HG03378 (cell line): Measurements from ENCODE around the gene RASGRF2.
"Not testable (repeated sequence)": the region's sequence is repeated elsewhere in the genome, so short reads cannot be mapped to it uniquely, and the experiment has no call there.

Experiments used
- ATAC-seq: cut with Tn5 transposase; IDR thresholded peaks from one replicate; pipeline ENCODE4 v1.9.1; 2021; ENCODE audit warnings: mild to moderate bottlenecking, moderate library complexity; ENCODE audit not compliant: unreplicated experiment

Gene RASGRF2

GRCh38 chr5:81067406-81067805 is 107.2 kb downstream of the RASGRF2 start:
- no peak for ATAC-seq

GRCh38 chr5:81068063-81068462 is 107.9 kb downstream of the RASGRF2 start:
- no peak for ATAC-seq

GRCh38 chr5:81068635-81069034 is 108.5 kb downstream of the RASGRF2 start:
- no peak for ATAC-seq

GRCh38 chr5:81069990-81070389 is 109.8 kb downstream of the RASGRF2 start:
- ATAC-seq: no peak

GRCh38 chr5:81070571-81071255 is 110.5 kb downstream of the RASGRF2 start:
- ATAC-seq: no peak

GRCh38 chr5:81075041-81075440 is 114.9 kb downstream of the RASGRF2 start:
- no peak for ATAC-seq

- no peak for ATAC-seq
Observed at GRCh38 chr5:81077105-81077504, 116.9 kb downstream of the RASGRF2 start.

GRCh38 chr5:81078930-81079329 is 118.8 kb downstream of the RASGRF2 start:
- ATAC-seq: no peak

- ATAC-seq: no peak
Observed at GRCh38 chr5:81080809-81081460, 120.8 kb downstream of the RASGRF2 start.

GRCh38 chr5:81081461-81081835 is 121.3 kb downstream of the RASGRF2 start:
- no peak for ATAC-seq

GRCh38 chr5:81086881-81087281 is 126.7 kb downstream of the RASGRF2 start:
- no peak for ATAC-seq

- no peak for ATAC-seq
Observed at GRCh38 chr5:81091199-81091598, 131.0 kb downstream of the RASGRF2 start.

- no peak for ATAC-seq
Observed at GRCh38 chr5:81093536-81094196, 133.5 kb downstream of the RASGRF2 start.

- ATAC-seq: no peak
Observed at GRCh38 chr5:81095835-81096234, 135.7 kb downstream of the RASGRF2 start.

- no peak for ATAC-seq
Observed at GRCh38 chr5:81097713-81098112, 137.6 kb downstream of the RASGRF2 start.

- no peak for ATAC-seq
Observed at GRCh38 chr5:81105261-81105877, 145.2 kb downstream of the RASGRF2 start.

- ATAC-seq: no peak
Observed at GRCh38 chr5:81115261-81115660, 155.1 kb downstream of the RASGRF2 start.

- no peak for ATAC-seq
Observed at GRCh38 chr5:81117566-81117965, 157.4 kb downstream of the RASGRF2 start.

GRCh38 chr5:81121273-81121672 is 161.1 kb downstream of the RASGRF2 start:
- no peak for ATAC-seq

GRCh38 chr5:81121836-81122630 is 161.9 kb downstream of the RASGRF2 start:
- ATAC-seq: no peak

GRCh38 chr5:81124689-81125088 is 164.5 kb downstream of the RASGRF2 start:
- ATAC-seq: not testable (repeated sequence)
